Measurements from ENCODE around the gene ADGRV1.
"Not testable (repeated sequence)": the region's sequence is repeated elsewhere in the genome, so short reads cannot be mapped to it uniquely, and the experiment has no call there.

Gene ADGRV1

GRCh38 chr5:90700299-90700698 is 141.7 kb downstream of the ADGRV1 start:
- intact Hi-C loops (cut with DNase I), result no loop called here
- no peak for DNase-seq

- DNase-seq, result no peak
- intact Hi-C loops (cut with DNase I), result no loop called here
Measured at GRCh38 chr5:90703932-90704331, 145.3 kb downstream of the ADGRV1 start.

- intact Hi-C loops (cut with DNase I), result loop anchor here (2.0 kb wide), 1 partner anchor 75 kb away; no protein-coding TSS in a partner anchor
- no peak for DNase-seq
Measured at GRCh38 chr5:90707698-90708097, 149.1 kb downstream of the ADGRV1 start.

- DNase-seq, result peak in 6 of 10 donors; percentile 18 to 65 (median 24)
- intact Hi-C loops (cut with DNase I), result loop anchor here (2.0 kb wide), 1 partner anchor 73 kb away; no protein-coding TSS in a partner anchor
Measured at GRCh38 chr5:90709323-90710155, 150.9 kb downstream of the ADGRV1 start.

- DNase-seq, result no peak
- intact Hi-C loops (cut with DNase I), result no loop called here
Measured at GRCh38 chr5:90718387-90718786, 159.8 kb downstream of the ADGRV1 start.

- intact Hi-C loops (cut with DNase I), result no loop called here
- DNase-seq, result no peak
Measured at GRCh38 chr5:90739567-90739966, 181.0 kb downstream of the ADGRV1 start.

- no peak for DNase-seq
- intact Hi-C loops (cut with DNase I), result no loop called here
Measured at GRCh38 chr5:90740244-90740799, 181.7 kb downstream of the ADGRV1 start.

- intact Hi-C loops (cut with DNase I), result no loop called here
- DNase-seq, result no peak
Measured at GRCh38 chr5:90741022-90741564, 182.5 kb downstream of the ADGRV1 start.

- intact Hi-C loops (cut with DNase I), result no loop called here
Measured at GRCh38 chr5:90746119-90746518, 187.5 kb downstream of the ADGRV1 start.

GRCh38 chr5:90747175-90747574 is 188.6 kb downstream of the ADGRV1 start:
- intact Hi-C loops (cut with DNase I), result no loop called here
- DNase-seq, result no peak

More at GRCh38 chr5:90746119-90746518, 187.5 kb downstream of the ADGRV1 start:
- DNase-seq, result no peak

- no peak for DNase-seq
- intact Hi-C loops (cut with DNase I), result no loop called here
Measured at GRCh38 chr5:90747693-90748092, 189.1 kb downstream of the ADGRV1 start.

GRCh38 chr5:90759119-90759518 is 200.5 kb downstream of the ADGRV1 start:
- no peak for DNase-seq
- intact Hi-C loops (cut with DNase I), result no loop called here

- DNase-seq, result no peak
- intact Hi-C loops (cut with DNase I), result no loop called here
Measured at GRCh38 chr5:90767710-90768109, 209.1 kb downstream of the ADGRV1 start.

GRCh38 chr5:90770006-90770541 is 211.5 kb downstream of the ADGRV1 start:
- intact Hi-C loops (cut with DNase I); DNase-seq: not testable (repeated sequence)

GRCh38 chr5:90777959-90778358 is 219.4 kb downstream of the ADGRV1 start:
- DNase-seq, result no peak
- intact Hi-C loops (cut with DNase I), result no loop called here

GRCh38 chr5:90783460-90784333 is 225.1 kb downstream of the ADGRV1 start:
- peak in 8 of 10 donors; percentile 20 to 91 (median 74) for DNase-seq
- intact Hi-C loops (cut with DNase I), result loop anchor here (1.0 to 2.0 kb wide), 2 partner anchors 75 to 344 kb away; no protein-coding TSS in a partner anchor

- no peak for DNase-seq
- intact Hi-C loops (cut with DNase I), result no loop called here
Measured at GRCh38 chr5:90786756-90787155, 228.2 kb downstream of the ADGRV1 start.

- DNase-seq, result no peak
- intact Hi-C loops (cut with DNase I), result no loop called here
Measured at GRCh38 chr5:90792725-90793124, 234.1 kb downstream of the ADGRV1 start.

- intact Hi-C loops (cut with DNase I), result no loop called here
- DNase-seq, result no peak
Measured at GRCh38 chr5:90793183-90793582, 234.6 kb downstream of the ADGRV1 start.

- intact Hi-C loops (cut with DNase I), result not testable (repeated sequence)
Measured at GRCh38 chr5:90796919-90797318, 238.3 kb downstream of the ADGRV1 start.

More at GRCh38 chr5:90796919-90797318, 238.3 kb downstream of the ADGRV1 start:
- not testable (repeated sequence) for DNase-seq
